ENCODE results near the gene ANO2.

DNA sequence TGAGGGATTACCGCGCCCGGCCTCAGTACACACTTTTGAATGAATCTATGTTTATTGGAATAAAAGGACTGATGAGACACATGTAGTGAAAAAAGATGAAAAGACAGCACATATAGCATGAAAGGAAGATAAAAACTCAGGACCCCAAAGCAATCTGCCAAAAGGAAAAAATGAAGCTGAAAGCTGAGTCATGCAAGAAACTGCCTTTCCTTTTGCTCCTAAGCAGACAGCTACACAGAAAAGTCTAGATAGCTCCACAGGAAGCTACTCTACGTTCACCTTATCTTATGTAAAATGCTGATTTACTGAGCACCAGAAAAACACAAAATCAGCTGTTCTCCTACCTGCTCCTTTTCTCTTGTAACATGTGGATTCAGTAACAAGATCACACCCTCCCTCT lies 384.8 kb downstream of the ANO2 start:
- TF ChIP-seq POLR2A (IDR thresholded peaks at IDR 0.05), result no peak
- TF ChIP-seq, protein P1, sequence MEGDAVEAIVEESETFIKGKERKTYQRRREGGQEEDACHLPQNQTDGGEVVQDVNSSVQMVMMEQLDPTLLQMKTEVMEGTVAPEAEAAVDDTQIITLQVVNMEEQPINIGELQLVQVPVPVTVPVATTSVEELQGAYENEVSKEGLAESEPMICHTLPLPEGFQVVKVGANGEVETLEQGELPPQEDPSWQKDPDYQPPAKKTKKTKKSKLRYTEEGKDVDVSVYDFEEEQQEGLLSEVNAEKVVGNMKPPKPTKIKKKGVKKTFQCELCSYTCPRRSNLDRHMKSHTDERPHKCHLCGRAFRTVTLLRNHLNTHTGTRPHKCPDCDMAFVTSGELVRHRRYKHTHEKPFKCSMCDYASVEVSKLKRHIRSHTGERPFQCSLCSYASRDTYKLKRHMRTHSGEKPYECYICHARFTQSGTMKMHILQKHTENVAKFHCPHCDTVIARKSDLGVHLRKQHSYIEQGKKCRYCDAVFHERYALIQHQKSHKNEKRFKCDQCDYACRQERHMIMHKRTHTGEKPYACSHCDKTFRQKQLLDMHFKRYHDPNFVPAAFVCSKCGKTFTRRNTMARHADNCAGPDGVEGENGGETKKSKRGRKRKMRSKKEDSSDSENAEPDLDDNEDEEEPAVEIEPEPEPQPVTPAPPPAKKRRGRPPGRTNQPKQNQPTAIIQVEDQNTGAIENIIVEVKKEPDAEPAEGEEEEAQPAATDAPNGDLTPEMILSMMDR (IDR thresholded peaks at IDR 0.05 in 4 of 5, conservative IDR thresholded peaks at IDR 0.05 in 1 of 5), result no peak
